IPS DF 6.9 (cell line): Measurements from ENCODE around the gene C1orf141.
A peak's percentile ranks its signal among the peaks of the same experiment; 100 is the strongest.

Experiments
- DNase-seq: peaks from one replicate; pipeline ENCODE4 v3.0.0-alpha.2; 2013; ENCODE audit warnings: low read depth, low spot score
- H3K27ac ChIP-seq: one replicate; pipeline ENCODE4 v1.5.1; 2013; ENCODE audit warnings: low read length, control low read depth
- H3K27me3 ChIP-seq: 2 replicates; pipeline ENCODE4 v1.6.1; 2013; ENCODE audit warnings: mild to moderate bottlenecking, low read length; ENCODE audit not compliant: control insufficient read depth, insufficient read depth
- H3K36me3 ChIP-seq: 2 replicates; pipeline ENCODE4 v1.6.1; 2013; ENCODE audit warnings: low read length; ENCODE audit not compliant: control insufficient read depth, insufficient read depth
- H3K4me1 ChIP-seq: 2 replicates; pipeline ENCODE4 v1.6.1; 2013; ENCODE audit warnings: low read length; ENCODE audit not compliant: control insufficient read depth, insufficient read depth
- H3K4me3 ChIP-seq: 2 replicates; pipeline ENCODE4 v1.5.1; 2013; ENCODE audit warnings: mild to moderate bottlenecking, low read length
- H3K9me3 ChIP-seq: 2 replicates; pipeline ENCODE4 v1.6.1; 2013; ENCODE audit warnings: low read length, inconsistent platforms; ENCODE audit not compliant: control insufficient read depth, insufficient read depth
- WGBS: extraction: QIAGEN DNeasy Blood & Tissue Kit; methylation state at CpG from one replicate; pipeline ENCODE4 v1.1.7; 2013; ENCODE audit warnings: mixed read lengths, missing lambda C conversion rate; ENCODE audit not compliant: insufficient read length, insufficient coverage; 5-methylcytosine and 5-hydroxymethylcytosine counted together

The C1orf141 gene

GRCh38 chr1:67134695-67135094 lies at the start of gene C1orf141:
C1orf141 (minus strand) TSS chr1:67134970; CDS start chr1:67127240, 7,730 bp downstream.
- Histone ChIP-seq H3K4me1 (no peaks in the 10 kb centered on the region), H3K36me3 (no peaks in the 10 kb centered on the region), H3K4me3 (peak within 1 kb of the TSS; percentile 0; the same call in 1 of the 2 replicates), H3K27ac (no peak within 1 kb of the TSS), H3K9me3 (no peaks in the 10 kb centered on the region), H3K27me3 (no peaks in the 10 kb centered on the region)
- DNase-seq = no peak
- WGBS = no CpG with 5 or more reads among the region's 28 CpGs

- Histone ChIP-seq H3K9me3 (no peaks in the 10 kb centered on the region), H3K4me3 (no peak overlapping the region), H3K27me3 (no peaks in the 10 kb centered on the region), H3K36me3 (no peaks in the 10 kb centered on the region), H3K27ac (no peak overlapping the region), H3K4me1 (no peaks in the 10 kb centered on the region)
- no CpG with 5 or more reads among the region's 3 CpGs for WGBS
- DNase-seq = no peak
These were observed 40.8 kb upstream of the C1orf141 start for GRCh38 chr1:67175530-67176087.

GRCh38 chr1:67174716-67175284 lies 40.0 kb upstream of the C1orf141 start:
- no peaks in the 10 kb centered on the region for H3K27me3 ChIP-seq
- H3K4me3 ChIP-seq = no peak overlapping the region
- DNase-seq = no peak
- H3K36me3 ChIP-seq = no peaks in the 10 kb centered on the region
- H3K4me1 ChIP-seq = no peaks in the 10 kb centered on the region
- H3K9me3 ChIP-seq = no peaks in the 10 kb centered on the region
- H3K27ac ChIP-seq = no peak overlapping the region
- no CpG with 5 or more reads among the region's 2 CpGs for WGBS

GRCh38 chr1:67173988-67174387 lies 39.2 kb upstream of the C1orf141 start:
- Histone ChIP-seq H3K36me3 (no peaks in the 10 kb centered on the region), H3K4me3 (no peak overlapping the region), H3K4me1 (no peaks in the 10 kb centered on the region), H3K27ac (no peak overlapping the region), H3K27me3 (no peaks in the 10 kb centered on the region), H3K9me3 (no peaks in the 10 kb centered on the region)
- no peak for DNase-seq

- Histone ChIP-seq H3K27me3 (no peaks in the 10 kb centered on the region), H3K9me3 (no peaks in the 10 kb centered on the region), H3K4me3 (no peak overlapping the region), H3K4me1 (no peaks in the 10 kb centered on the region), H3K27ac (no peak overlapping the region), H3K36me3 (no peaks in the 10 kb centered on the region)
- WGBS = no CpG with 5 or more reads among the region's 1 CpG
- no peak for DNase-seq
These were observed 37.2 kb upstream of the C1orf141 start for GRCh38 chr1:67171978-67172377.

- no CpG with 5 or more reads among the region's 2 CpGs for WGBS
- Histone ChIP-seq H3K9me3 (no peaks in the 10 kb centered on the region), H3K36me3 (no peaks in the 10 kb centered on the region), H3K4me3 (no peak overlapping the region), H3K27ac (no peak overlapping the region), H3K27me3 (no peaks in the 10 kb centered on the region), H3K4me1 (no peaks in the 10 kb centered on the region)
- DNase-seq = no peak
These were observed 36.8 kb upstream of the C1orf141 start for GRCh38 chr1:67171574-67171955.

- no peak for DNase-seq
- Histone ChIP-seq H3K4me3 (no peak overlapping the region), H3K36me3 (no peaks in the 10 kb centered on the region), H3K27me3 (no peaks in the 10 kb centered on the region), H3K27ac (no peak overlapping the region), H3K9me3 (no peaks in the 10 kb centered on the region), H3K4me1 (no peaks in the 10 kb centered on the region)
- WGBS = no CpG with 5 or more reads among the region's 2 CpGs
These were observed 36.2 kb upstream of the C1orf141 start for GRCh38 chr1:67170751-67171573.

- H3K27ac ChIP-seq = no peak overlapping the region
- H3K27me3 ChIP-seq = no peaks in the 10 kb centered on the region
- no CpG with 5 or more reads among the region's 3 CpGs for WGBS
- no peaks in the 10 kb centered on the region for H3K36me3 ChIP-seq
- DNase-seq = no peak
- H3K4me3 ChIP-seq = no peak overlapping the region
- H3K9me3 ChIP-seq = no peaks in the 10 kb centered on the region
- no peaks in the 10 kb centered on the region for H3K4me1 ChIP-seq
These were observed 35.2 kb upstream of the C1orf141 start for GRCh38 chr1:67169932-67170331.

- no peak overlapping the region for H3K4me3 ChIP-seq
- H3K9me3 ChIP-seq = no peaks in the 10 kb centered on the region
- H3K4me1 ChIP-seq = no peaks in the 10 kb centered on the region
- H3K36me3 ChIP-seq = no peaks in the 10 kb centered on the region
- no peak for DNase-seq
- no CpG with 5 or more reads among the region's 2 CpGs for WGBS
- H3K27me3 ChIP-seq = no peaks in the 10 kb centered on the region
- no peak overlapping the region for H3K27ac ChIP-seq
These were observed 34.7 kb upstream of the C1orf141 start for GRCh38 chr1:67169496-67169895.

- H3K4me1 ChIP-seq = no peaks in the 10 kb centered on the region
- no peak within 1 kb of the TSS for H3K27ac ChIP-seq
- no peaks in the 10 kb centered on the region for H3K36me3 ChIP-seq
- no peak within 1 kb of the TSS for H3K4me3 ChIP-seq
- no peaks in the 10 kb centered on the region for H3K27me3 ChIP-seq
- no peak for DNase-seq
- H3K9me3 ChIP-seq = no peaks in the 10 kb centered on the region
- WGBS = no CpG with 5 or more reads among the region's 4 CpGs
These were observed 31.4 kb upstream of the C1orf141 start, which contains the start of gene IL23R for GRCh38 chr1:67166196-67166595. IL23R (plus strand) TSS chr1:67166454; CDS start chr1:67168121, 1,667 bp downstream.
